ENCODE data around the gene CCDC61.

The CCDC61 gene

DNA sequence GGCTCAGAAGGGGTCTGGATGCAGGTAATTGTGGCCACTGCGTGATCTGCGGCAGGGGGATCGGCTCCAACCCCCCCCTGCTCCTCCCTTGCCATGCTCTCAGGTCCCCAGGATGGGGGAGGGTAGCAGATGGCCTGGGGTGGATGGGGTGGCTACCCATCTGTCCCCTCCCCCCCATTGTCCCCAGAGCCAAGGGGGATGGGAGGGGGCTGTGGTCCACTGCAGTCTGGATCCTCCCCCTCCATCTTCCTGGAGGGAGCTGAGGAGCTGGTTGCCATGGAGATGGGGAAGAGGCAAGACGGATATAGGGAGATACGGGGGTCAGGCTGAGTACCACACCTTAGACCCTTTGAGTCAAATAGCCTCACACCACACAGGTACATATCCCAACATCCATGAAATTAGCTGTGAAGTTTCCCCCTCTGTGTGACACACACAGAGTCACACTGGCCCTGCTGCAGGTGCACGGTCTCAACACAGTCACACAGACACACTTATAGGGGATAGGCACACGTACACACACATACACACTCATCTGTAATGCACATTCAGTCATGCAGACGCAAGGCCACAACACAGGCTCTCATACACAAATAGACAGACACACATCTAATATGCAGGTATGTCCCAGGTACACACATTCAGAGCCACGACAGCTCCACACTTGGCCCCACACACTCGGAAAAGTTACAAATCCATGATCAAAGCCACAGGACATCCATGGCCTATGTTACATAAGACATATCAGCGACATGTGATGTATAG, 19.8 kb upstream of the CCDC61 start:
- no peak for FAIRE-seq

DNA sequence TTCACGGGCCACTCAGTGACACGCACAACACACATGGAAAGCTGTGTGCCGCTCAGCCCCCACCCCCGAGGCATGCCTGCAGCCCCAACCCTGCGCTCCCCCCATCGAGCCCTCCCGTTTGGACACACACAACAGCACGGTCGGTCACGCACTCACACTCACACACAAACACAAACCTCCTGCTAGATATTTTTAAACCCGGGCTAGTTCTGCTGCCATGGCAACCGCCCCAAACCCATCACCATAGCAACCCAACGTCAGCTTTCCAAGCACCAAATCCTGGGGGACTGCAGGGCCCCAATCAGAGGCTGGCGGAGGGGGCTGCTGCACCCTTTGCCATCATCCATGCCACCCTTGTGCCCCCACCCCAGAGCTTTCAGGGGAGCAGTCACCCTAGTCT, 19.1 kb upstream of the CCDC61 start:
- no peak for FAIRE-seq

DNA sequence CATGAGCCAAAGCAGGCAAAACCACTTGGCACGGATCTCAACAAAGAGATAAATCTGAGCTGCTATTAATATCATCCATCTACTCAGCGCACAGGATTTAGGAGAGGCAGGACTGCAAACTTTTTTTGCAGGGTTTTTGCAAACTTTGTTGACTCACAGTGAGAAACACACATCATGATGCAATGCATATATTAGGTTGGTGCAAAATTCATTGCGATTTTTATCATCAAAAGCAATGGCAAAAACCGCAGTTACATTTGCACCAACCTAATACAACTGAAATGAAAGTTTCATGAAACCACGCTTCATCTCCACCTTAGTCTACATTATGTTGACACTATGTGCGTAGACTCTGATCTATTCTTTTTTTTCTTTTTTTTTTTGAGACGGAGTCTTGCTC, 17.1 kb upstream of the CCDC61 start:
- no peak for FAIRE-seq

DNA sequence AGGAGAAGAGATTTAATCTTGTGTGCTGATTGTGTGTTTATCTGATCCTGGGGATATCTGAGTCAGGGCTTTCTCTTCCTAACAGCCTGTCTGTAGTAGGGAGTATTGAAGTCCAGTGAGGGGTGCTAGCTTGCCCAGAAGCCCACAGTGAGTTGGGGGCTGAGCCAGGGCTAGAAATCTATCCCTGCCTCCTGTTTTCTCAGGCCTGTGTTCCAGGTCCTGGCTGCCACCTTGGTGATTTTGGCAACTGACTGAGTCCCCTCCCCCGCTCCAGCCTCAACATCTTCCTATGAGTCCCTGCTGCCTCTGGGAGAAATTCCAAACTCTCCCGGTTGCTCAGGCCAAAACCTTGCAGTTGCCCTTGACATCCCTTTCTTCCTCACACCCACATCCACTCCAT, 13.9 kb upstream of the CCDC61 start:
- FAIRE-seq = no peak

DNA sequence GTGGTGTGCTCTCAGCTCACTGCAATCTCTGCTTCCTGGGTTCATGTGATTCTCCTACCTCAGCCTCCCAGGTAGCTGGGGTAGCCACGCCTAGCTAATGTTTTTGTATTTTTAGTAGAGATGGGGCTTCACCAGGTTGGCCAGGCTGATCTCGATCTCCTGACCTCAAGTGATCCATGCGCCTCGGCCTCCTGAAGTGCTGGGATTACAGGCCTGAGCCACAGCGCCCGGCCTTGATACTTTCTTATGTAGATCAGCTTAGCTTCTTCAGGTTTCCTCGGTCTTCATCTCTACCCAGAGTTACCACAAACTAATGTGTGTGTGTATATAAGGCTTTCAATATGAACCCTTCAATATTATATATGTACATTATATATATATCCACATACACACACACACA, 9.9 kb upstream of the CCDC61 start:
- no peak for FAIRE-seq

DNA sequence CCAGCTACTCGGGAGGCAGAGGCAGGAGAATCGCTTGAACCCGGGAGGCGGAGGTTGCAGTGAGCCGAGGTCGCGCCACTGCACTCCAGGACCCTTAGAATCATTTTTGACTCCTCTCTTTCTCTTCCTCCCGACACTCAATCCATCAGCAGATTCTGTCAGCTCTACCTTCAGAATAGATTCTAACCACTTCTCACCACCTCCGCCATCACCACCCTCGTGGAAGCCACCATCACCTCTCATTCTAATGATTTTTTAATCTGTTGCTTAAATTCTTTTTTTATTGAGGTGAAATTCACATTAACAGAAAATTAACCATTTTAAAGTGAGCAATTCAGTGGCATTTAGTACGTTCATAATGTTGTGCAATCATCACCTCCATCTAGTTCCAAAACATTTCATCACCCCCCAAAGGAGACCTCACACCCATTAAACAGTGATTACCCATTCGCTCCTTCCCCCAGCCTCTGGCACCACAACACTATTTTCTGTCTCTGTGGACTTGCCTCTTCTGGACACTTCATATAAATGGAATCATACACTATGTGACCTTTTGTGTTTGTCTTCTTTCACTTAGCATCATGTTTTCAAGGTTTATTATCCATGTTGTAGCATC, 5.0 kb upstream of the CCDC61 start:
- FAIRE-seq = no peak

DNA sequence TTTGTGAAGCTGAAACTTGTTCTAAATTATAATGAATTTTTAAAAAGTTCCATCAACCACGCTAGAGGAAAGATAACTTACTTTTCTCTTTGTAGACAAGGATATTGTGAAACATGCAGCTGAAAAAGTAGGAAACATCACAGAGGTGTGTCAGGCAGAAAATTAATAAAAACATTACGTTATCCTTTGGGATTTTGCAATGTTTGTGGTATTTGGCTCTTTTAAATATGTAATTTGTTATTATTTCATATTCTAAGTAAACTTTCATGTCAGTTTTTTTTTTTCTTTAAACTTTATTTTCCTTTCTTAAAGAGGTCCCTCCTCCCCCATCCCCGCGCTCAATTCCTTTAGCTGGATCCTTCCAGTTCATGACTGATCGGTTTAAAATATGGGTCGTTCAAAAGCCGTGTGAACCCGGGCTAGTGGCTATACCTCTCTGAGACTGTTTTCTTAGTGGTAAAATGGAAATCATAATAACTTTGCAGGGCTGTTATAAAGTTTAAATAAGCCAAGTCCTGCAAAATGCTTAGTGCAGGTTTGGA, 740 bp upstream of the CCDC61 start:
- FAIRE-seq = no peak

DNA sequence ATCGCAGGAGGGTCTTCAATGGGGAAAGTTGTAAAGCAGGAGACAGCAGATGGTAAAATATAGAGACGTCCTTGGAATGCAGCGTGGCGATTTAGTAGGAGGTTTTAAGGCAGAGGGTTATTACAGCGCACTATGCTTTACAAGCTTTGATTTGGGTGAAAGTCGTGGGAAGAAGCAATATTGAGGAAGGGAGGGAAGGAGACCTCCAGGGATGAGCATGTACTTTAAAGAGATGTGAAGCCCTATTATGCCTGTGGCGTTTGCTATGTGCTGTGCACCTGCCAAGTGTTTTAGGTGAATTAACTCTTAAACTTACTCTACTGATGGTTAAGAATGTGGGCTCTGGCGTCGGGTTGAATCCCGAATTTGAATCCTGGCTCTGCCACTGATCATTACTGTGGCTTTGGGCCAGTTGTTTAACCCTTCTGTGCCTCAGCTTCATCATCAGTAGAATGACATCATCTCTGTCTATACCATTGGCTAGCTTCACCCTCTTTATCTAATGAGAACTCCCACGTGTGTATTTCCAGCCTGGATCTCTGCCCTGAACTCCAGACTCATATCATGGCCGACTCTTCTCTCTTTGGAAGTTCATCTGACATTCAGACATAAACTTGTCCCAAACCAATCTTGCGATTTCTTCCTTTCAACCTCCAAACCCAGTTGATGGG, 583 bp downstream of the CCDC61 start:
- no peak for FAIRE-seq

DNA sequence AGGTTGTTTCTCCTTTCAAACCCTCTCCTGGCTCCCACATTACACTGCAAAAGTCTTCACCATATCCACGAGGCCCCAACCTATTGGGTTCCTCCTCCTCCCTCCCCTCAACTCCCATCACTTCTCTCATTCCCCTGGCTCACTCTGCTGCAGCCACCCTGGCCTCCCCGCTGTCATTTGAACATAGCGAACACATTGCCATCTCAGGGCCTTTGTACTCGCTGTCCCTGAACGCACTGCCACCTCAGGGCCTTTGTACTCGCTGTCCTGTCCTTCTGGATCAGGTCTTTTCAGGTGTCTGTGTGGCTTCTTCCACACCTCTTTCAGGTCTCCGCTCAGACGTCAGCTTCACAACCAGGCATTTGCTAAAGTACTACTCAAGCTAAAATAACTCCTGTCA, 1.7 kb downstream of the CCDC61 start:
- no peak for FAIRE-seq

DNA sequence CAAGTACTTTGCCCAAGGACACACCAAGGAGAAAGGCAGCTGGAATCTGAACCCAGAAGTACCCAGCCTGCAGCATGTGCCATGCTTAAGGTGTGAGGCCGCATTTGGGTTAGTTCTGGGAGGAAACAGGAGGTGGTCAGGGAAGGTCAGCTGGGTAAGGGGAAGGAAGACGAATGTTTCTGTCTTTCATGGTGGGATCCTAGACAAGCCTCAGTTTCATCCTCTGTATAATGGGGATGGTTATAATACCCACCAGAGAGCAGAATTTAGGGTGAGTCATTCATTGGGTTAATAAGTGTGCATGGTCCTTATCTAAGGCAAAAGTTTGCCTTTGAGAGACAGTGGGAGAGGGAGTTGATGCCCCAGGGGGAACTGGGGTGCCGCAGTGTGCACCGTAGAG, 3.6 kb downstream of the CCDC61 start:
- FAIRE-seq = no peak

DNA sequence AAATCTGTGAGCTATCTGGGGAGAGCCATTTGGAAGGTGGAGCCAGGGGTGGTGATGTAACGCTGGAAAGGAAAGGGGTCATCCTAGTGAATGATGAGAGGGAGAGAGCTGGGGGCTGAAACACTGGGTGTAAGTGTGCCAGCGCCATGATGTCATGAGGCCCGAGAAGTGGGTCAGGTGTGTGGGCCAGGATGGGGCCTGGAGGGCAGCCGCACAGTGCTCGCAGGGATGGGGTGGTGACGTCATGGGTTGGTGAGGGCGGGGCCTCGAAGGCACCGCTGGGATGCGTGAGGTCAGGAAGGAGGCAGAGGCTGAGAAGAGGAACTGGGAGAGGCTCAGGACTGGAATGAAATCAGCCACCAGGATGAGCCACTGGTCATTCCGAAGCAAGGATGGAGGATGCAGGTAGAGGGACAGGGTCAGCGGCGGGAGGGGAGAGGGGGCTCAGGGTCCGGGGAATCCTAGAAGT, 4.4 kb downstream of the CCDC61 start:
- no peak for FAIRE-seq

DNA sequence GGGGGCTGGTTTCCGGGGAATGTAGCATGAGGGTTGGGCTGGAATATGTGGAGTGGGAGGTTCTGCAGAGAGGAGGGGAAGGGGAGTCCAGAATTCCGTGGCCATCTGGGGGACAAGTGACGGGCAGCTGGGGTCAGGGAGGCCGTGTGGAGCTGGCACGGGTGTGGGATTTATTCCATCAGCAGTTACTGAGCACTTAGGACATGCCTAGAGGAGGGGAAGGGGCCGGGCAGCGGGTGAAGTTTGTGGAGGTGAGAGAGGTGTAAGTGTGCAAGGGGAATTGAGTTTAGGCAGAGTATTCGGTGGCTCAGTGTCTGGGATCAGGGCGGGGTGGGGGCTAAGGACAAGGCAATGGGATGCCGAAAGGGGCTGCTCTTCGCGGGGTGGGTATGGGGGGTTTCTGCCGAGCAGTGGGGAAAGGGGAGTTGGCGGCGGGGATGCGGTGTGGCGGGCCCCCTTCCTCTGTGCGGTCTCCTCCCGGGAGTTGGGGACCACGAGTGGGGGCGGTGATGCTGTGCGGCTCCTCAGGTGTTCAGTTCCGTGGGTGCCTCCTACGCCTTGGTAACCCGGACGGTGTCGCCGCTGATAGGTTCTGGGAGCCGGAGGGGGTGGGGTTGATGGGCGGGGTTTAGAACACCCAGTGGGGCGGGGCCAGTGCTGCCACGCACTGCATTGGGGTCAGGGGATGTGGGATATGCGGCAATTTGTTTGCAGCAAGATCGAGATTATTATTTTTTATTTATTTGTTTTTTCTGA, 5.4 kb downstream of the CCDC61 start:
- FAIRE-seq = no peak

DNA sequence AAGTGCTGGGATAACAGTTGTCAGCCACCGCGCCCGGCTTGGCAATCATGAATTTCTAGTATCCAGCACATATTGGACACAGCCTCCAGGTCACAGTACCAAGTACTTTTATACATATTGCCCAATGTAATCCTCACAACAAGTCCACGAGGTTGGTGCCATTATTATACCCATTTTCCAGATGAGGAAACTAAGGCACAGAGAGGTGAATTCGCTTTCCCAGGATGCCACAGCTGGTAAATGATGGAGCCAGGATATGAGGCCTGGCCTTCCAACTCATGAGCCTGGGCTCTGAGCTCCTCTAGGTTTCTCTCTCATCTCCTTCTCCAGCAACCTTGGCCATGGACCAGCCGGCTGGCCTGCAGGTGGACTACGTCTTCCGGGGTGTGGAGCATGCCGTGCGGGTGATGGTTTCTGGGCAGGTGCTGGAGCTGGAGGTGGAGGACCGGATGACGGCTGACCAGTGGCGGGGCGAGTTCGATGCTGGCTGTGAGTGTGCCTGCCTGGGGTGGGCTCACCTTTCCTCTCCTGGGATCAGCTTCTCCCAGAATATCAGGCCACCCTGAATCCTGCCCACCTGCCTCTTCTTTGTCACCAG, 7.5 kb downstream of the CCDC61 start:
- no peak for FAIRE-seq

DNA sequence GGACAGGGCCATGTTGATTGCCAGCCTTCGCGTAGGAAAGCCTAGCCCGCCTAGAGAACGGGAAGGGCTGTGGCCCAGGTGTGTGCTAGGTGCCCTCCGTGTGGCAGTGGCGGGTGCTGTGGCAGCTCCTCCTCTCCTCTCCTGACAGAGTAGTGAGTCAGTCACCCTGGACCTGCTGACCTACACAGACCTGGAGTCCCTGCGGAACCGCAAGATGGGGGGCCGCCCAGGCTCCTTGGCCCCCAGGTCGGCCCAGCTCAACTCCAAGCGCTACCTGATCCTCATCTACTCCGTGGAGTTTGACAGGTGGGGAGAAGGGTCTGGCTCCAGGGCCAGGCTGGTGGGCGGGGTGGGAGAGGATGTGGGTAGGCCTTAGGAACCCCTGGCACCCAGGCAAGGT, 11.1 kb downstream of the CCDC61 start:
- no peak for FAIRE-seq

DNA sequence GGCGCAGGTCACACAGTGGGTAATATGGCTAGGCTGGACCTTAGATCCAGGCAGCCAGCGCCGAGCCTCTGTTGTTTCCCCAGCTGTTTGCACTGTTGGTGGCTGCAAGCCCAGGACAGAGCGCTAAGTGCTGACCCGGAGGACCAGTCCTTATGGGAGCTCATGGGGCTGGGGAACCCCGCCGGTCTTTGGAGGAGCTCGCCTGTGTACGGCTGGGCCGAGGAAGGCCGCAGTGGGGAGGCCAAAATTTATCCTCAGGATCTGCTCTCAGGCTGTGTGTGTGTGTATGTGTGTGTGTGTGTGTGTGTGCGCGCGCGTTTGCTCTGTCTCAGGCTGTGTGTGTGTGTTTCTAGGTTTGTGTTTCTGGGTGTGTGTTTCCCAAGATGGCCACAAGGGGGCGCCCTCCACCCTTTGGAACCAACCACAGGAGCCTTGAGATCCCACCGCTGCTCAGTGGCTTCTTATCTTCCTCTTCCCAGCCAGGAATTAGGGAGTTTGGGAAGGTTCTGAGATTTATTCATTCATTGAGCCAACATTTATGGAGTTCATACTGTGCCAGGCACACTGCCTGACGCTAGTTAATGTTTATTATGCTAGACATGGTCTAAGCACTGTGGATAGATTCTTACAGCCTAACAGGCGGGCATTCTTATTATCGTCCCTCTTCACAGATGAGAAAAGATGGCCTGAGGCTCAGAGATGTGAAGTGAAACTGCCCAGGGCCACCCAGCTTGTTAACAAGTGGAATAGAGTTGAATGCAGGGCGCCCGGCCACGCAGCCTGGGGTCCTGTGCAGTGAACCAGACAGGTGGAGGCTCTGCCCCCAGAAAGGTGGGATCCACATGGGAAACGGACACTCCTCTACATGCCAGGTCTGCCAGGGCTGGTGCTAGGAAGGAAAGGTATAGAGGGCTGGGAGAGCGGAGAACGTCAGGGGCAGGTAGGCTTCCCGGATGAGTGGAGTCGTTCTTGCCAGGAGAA, 14.6 kb downstream of the CCDC61 start:
- peak; percentile 58 for FAIRE-seq

DNA sequence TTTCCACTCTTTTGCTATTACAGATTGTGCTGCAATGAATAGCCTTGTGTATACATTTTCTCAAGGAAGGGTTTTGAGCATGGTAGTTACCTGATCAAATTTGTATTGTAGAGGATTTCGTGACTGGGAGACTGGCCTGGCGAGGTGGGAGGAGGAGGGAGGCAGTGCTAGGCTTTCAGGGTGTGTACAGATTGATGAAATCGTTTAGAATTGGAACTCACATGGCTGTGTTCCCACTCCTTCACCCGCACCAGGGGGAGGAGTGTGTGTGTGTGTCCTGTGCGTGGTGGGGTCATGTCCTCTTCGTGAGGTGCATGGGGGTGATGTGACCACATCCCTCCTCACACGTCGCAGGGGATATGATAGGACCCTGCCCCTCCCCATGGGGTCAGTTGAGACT, 19.3 kb downstream of the CCDC61 start:
- FAIRE-seq = no peak

DNA sequence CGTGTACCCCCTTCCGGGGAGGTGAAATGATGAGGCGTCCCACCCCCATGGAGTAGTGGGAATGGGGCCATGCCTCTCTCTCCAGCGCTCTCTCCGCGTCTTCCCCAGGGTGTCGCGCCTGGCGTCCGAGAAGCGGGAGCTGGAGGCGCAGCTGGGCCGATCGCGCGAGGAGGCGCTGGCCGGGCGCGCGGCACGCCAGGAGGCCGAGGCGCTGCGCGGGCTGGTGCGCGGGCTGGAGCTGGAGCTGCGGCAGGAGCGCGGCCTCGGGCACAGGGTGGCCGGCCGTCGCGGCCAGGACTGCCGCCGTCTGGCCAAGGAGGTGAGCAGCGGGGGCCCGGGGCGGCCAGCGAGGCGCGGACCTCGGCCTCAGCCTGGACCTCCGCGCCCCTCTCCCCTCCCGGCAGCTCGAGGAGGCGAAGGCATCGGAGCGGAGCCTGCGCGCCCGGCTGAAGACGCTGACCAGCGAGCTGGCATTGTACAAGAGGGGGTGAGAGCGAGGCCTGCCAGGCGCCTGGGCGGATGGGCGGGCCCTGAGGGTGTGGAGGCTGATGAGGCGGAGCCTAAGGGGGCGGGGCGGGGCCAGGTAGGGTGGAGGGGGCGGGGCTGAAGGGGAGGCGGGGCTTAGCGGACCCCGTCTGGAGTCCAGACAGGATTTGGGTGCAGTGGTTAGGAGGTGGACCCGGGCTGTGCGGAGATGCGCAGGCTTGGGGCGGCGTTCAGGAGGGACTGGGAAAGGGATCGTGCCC, 19.8 kb downstream of the CCDC61 start:
- FAIRE-seq = no peak

DNA sequence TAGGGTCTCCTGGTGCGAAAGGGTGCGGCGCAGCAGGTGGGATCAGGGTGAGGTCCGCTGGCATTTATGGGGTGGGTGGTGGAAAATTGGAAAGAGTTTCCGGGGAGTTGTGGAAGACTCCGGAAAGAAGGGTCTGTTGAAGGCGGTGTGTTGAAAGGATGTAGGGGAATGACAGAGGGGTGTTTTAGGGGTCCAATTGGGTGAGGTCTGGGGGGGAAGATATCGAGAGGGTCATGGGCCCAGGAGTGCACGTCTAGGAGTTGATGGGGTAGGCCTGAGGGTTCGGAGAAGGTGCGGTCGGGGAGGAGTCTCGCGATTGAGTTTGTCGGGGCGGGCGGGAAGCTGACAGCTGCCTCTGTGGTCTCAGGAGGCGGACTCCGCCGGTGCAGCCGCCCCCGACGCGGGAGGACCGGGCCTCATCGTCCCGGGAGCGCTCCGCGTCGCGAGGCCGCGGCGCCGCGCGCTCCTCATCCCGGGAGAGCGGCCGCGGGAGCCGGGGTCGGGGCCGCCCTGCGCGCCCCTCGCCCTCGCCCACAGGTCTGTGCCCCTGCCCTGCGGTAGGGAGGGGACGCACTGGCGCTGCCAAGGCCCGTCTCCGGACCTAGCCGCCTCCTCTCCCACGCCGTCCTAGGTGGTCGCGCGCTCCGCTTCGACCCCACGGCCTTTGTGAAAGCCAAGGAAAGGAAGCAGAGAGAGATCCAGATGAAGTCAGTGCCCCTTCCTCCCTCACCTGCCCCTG, 20.6 kb downstream of the CCDC61 start:
- FAIRE-seq = no peak

DNA sequence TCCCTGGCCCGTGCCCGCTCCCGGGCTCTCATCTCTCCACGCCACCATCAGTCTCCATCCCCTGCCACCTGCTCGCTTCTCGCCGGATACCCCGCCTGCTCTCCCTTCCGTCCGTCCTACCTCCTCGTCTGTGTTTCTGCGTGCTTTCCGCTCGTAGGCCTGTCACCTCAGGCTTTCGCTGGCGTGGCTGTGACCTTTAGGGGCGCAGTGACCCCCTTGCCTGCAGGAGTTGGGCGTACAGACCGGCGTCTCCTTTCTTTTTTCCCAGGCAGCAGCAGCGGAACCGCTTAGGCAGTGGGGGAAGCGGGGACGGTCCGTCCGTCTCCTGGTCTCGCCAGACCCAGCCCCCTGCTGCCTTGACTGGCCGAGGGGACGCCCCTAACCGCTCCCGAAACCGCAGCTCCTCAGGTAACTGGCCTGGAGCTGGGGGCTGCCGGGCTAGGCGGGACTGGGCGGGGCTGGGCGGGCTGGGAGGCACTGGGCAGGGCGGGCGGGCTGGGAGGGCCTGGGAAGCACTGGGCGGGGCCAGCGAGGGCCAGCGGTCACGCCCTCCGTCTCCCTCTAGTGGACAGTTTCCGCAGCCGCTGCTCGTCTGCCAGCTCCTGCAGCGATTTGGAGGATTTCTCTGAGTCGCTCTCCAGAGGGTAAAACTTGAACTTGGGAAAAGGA, 21.3 kb downstream of the CCDC61 start:
- FAIRE-seq = no peak

DNA sequence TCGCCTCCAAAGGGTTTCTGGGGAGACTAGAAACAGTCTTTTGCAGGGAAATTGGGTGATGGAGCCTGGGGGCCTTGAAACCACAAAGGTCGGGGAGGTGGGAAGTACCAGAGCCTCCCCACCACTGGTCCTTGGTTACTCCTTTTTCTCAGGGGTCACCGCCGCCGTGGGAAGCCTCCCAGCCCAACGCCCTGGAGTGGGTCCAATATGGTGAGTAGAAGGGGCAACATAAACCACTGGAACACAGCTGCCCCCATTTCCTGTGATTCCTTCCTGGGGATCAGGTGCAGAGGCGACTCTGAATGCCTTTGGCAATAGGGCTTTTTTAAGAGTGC, 21.8 kb downstream of the CCDC61 start:
- no peak for FAIRE-seq
